Naive thymus-derived CD4-positive, alpha-beta T cell (primary cell): ENCODE results near the gene PNRC2. TPM values are rescaled to one million over a fixed set of nuclear protein-coding genes. Genes with fewer than 3 reads are reported as not detected.
"Not testable (repeated sequence)": the region's sequence is repeated elsewhere in the genome, so short reads cannot be mapped to it uniquely, and the experiment has no call there.

Experiments used
- ATAC-seq: fragments of 150-1000 bp; cut with Tn5 transposase; 2 replicates; pipeline ENCODE4 v1.10.0; 2021; ENCODE audit warnings: mild to moderate bottlenecking, moderate library complexity
- CTCF ChIA-PET: fragments of 350-600 bp; sonication (Branson Sonifier 250); formaldehyde crosslinking; loops from one replicate; lab custom pipeline; 2021; ENCODE audit warnings: antibody characterized with exemption; lab: Charles Lee
- POLR2A ChIA-PET: fragments of 350-600 bp; sonication (Branson Sonifier 250); formaldehyde crosslinking; loops from one replicate; lab custom pipeline; 2021; ENCODE audit warnings: antibody characterized with exemption, inconsistent platforms; lab: Charles Lee
- DNase-seq, 9 donors: peaks; one replicate each; pipeline versions ENCODE4 v3.0.0 to v3.0.0-alpha.2; 2020 to 2022; ENCODE audit warnings: mixed read lengths in 1 of 9
- H3K27ac ChIP-seq: one replicate; pipeline ENCODE4 v1.7.0; 2013; ENCODE audit warnings: mild to moderate bottlenecking, low read depth, low read length, moderate library complexity
- H3K27me3 ChIP-seq, 2 donors: one replicate each; pipeline ENCODE4 v1.7.0; 2013; ENCODE audit warnings: low read length in 2 of 2, mild to moderate bottlenecking in 2 of 2, moderate library complexity in 2 of 2; ENCODE audit not compliant: control insufficient read depth in 2 of 2, insufficient read depth in 2 of 2
- H3K36me3 ChIP-seq, 3 experiments: 1 replicate in 2 of 3; 2 replicates in 1 of 3; pipeline ENCODE4 v1.7.0; 2013; ENCODE audit warnings: low read length in 3 of 3, mild to moderate bottlenecking in 3 of 3, moderate library complexity in 1 of 3; ENCODE audit not compliant: insufficient read depth in 3 of 3, control insufficient read depth in 2 of 3
- H3K4me1 ChIP-seq, 2 donors: one replicate each; pipeline ENCODE4 v1.7.0; 2013; ENCODE audit warnings: low read length in 2 of 2, mild to moderate bottlenecking in 2 of 2, moderate library complexity in 1 of 2; ENCODE audit not compliant: control insufficient read depth in 2 of 2, insufficient read depth in 2 of 2
- H3K4me3 ChIP-seq: 2 replicates; pipeline ENCODE4 v1.7.0; 2013; ENCODE audit warnings: mild to moderate bottlenecking, low read length
- H3K9me3 ChIP-seq, 3 experiments: 1 replicate in 2 of 3; 2 replicates in 1 of 3; pipeline ENCODE4 v1.7.0; 2013; ENCODE audit warnings: low read length in 3 of 3; ENCODE audit not compliant: control insufficient read depth in 2 of 3
- H3K27ac Mint-ChIP-seq, 9 donors: one replicate each; pipeline ENCODE4 v1.8.0; 2020 to 2022; ENCODE audit warnings: mixed read lengths in 9 of 9, mild to moderate bottlenecking in 8 of 9, moderate library complexity in 5 of 9, inconsistent platforms in 2 of 9
- H3K27me3 Mint-ChIP-seq, 5 donors: one replicate each; pipeline ENCODE4 v1.8.0; 2021 to 2022; ENCODE audit warnings: mixed read lengths in 5 of 5, mild to moderate bottlenecking in 1 of 5
- H3K36me3 Mint-ChIP-seq, 5 donors: one replicate each; pipeline ENCODE4 v1.8.0; 2020 to 2022; ENCODE audit warnings: mixed read lengths in 5 of 5, mild to moderate bottlenecking in 3 of 5, inconsistent platforms in 1 of 5
- H3K4me1 Mint-ChIP-seq, 7 donors: one replicate each; pipeline ENCODE4 v1.8.0; 2020 to 2022; ENCODE audit warnings: mixed read lengths in 7 of 7, mild to moderate bottlenecking in 3 of 7, inconsistent platforms in 1 of 7
- H3K4me3 Mint-ChIP-seq, 10 donors: one replicate each; pipeline ENCODE4 v1.8.0; 2020 to 2022; ENCODE audit warnings: mild to moderate bottlenecking in 10 of 10, mixed read lengths in 10 of 10, moderate library complexity in 6 of 10, inconsistent platforms in 2 of 10
- H3K9me3 Mint-ChIP-seq, 11 donors: one replicate each; pipeline ENCODE4 v1.8.0; 2020 to 2022; ENCODE audit warnings: mixed read lengths in 11 of 11, mild to moderate bottlenecking in 4 of 11, inconsistent platforms in 1 of 11, moderate library complexity in 1 of 11
- intact Hi-C, 2 donors: fragments of 100-400 bp; cut with micrococcal nuclease; formaldehyde crosslinking; loops; one replicate each; pipeline ENCODE4 v1.15.1; 2023
- polyA plus RNA-seq, 2 donors: library from polyadenylated mRNA; unstranded; fragments of 300-500 nt; fragmentation: Illumina TruSeq; gene quantifications; one replicate each; pipeline ENCODE4 v1.2.3, GENCODE V29; 2021
- total RNA-seq, 6 experiments: library from RNA in 5 of 6; stranded (reverse) in 5 of 6; gene quantifications; 1 replicate in 5 of 6; 2 replicates in 1 of 6; pipeline ENCODE4 v1.2.3 and lab custom pipeline; 2021 to 2026

Gene PNRC2
- total and polyA plus RNA-seq, 7 experiments from 2014 or later = 139 to 180 (median 160) TPM

GRCh38 chr1:24002695-24003094 lies 43.1 kb downstream of the PNRC2 start:
- DNase-seq (no peak), ATAC-seq (no peak)
- H3K36me3 Mint-ChIP-seq = no peaks in the 10 kb centered on the region
- H3K27ac ChIP-seq = no peak overlapping the region
- H3K4me1 ChIP-seq = no peaks in the 10 kb centered on the region
- no peaks in the 10 kb centered on the region for H3K9me3 ChIP-seq
- peaks cover 0 to 46% (median 7%) of the 10 kb centered on the region in 5 donors for H3K27me3 Mint-ChIP-seq
- H3K27me3 ChIP-seq = no peaks in the 10 kb centered on the region
- peaks cover 0 to 2% (median 0%) of the 10 kb centered on the region in 11 donors for H3K9me3 Mint-ChIP-seq
- intact Hi-C loops = no loop called here
- H3K4me1 Mint-ChIP-seq = peaks cover 0 to 2% (median 0%) of the 10 kb centered on the region in 7 donors
- no peak overlapping the region for H3K4me3 ChIP-seq
- H3K36me3 ChIP-seq = no peaks in the 10 kb centered on the region
- H3K27ac Mint-ChIP-seq = no peak overlapping the region
- CTCF ChIA-PET = interaction anchor here (0.6 kb wide), 1 partner anchor 253 kb away, joined by 4 read pairs; no protein-coding TSS in a partner anchor
- POLR2A ChIA-PET = interaction anchor here (0.6 kb wide), 2 partner anchors 22 to 39 kb away, joined by 3 read pairs; no protein-coding TSS in a partner anchor
- no peak overlapping the region for H3K4me3 Mint-ChIP-seq

- H3K36me3 Mint-ChIP-seq = no peaks in the 10 kb centered on the region
- Histone ChIP-seq H3K4me3 (no peak overlapping the region), H3K9me3 (no peaks in the 10 kb centered on the region), H3K4me1 (no peaks in the 10 kb centered on the region), H3K36me3 (no peaks in the 10 kb centered on the region), H3K27me3 (no peaks in the 10 kb centered on the region), H3K27ac (no peak overlapping the region)
- POLR2A ChIA-PET = interaction anchor here (0.6 kb wide), 2 partner anchors 21 to 39 kb away, joined by 3 read pairs; no protein-coding TSS in a partner anchor
- H3K9me3 Mint-ChIP-seq = peaks cover 0 to 2% (median 0%) of the 10 kb centered on the region in 11 donors
- peaks cover 0 to 49% (median 7%) of the 10 kb centered on the region in 5 donors for H3K27me3 Mint-ChIP-seq
- H3K4me3 Mint-ChIP-seq = no peak overlapping the region
- intact Hi-C loops = no loop called here
- H3K27ac Mint-ChIP-seq = peak overlapping the region in 1 of 9 donors; percentile 23
- ATAC-seq (no peak), DNase-seq (no peak)
- peaks cover 0 to 2% (median 0%) of the 10 kb centered on the region in 7 donors for H3K4me1 Mint-ChIP-seq
- CTCF ChIA-PET = interaction anchor here (0.6 to 1.0 kb wide), 2 partner anchors 16 to 254 kb away, joined by 3 to 4 read pairs; no protein-coding TSS in a partner anchor
These were observed 43.8 kb downstream of the PNRC2 start for GRCh38 chr1:24003331-24003972.

GRCh38 chr1:24004132-24004531 lies 44.5 kb downstream of the PNRC2 start:
- DNase-seq (no peak), ATAC-seq (no peak)
- H3K27me3 Mint-ChIP-seq = peaks cover 0 to 49% (median 7%) of the 10 kb centered on the region in 5 donors
- peaks cover 0 to 2% (median 0%) of the 10 kb centered on the region in 11 donors for H3K9me3 Mint-ChIP-seq
- H3K4me1 ChIP-seq = no peaks in the 10 kb centered on the region
- POLR2A ChIA-PET = no interaction called here
- H3K27ac ChIP-seq = no peak overlapping the region
- CTCF ChIA-PET = interaction anchor here (1.0 kb wide), 1 partner anchor 15 kb away, joined by 3 read pairs; no protein-coding TSS in a partner anchor
- H3K36me3 Mint-ChIP-seq = no peaks in the 10 kb centered on the region
- intact Hi-C loops = no loop called here
- no peak overlapping the region for H3K4me3 ChIP-seq
- no peaks in the 10 kb centered on the region for H3K9me3 ChIP-seq
- H3K36me3 ChIP-seq = no peaks in the 10 kb centered on the region
- H3K4me3 Mint-ChIP-seq = no peak overlapping the region
- H3K4me1 Mint-ChIP-seq = no peaks in the 10 kb centered on the region
- H3K27me3 ChIP-seq = no peaks in the 10 kb centered on the region
- H3K27ac Mint-ChIP-seq = peak overlapping the region in 1 of 9 donors; percentile 23

- POLR2A ChIA-PET = no interaction called here
- Histone ChIP-seq H3K36me3 (no peaks in the 10 kb centered on the region), H3K4me1 (no peaks in the 10 kb centered on the region), H3K27ac (no peak overlapping the region), H3K4me3 (no peak overlapping the region), H3K9me3 (no peaks in the 10 kb centered on the region), H3K27me3 (no peaks in the 10 kb centered on the region)
- H3K4me3 Mint-ChIP-seq = no peak overlapping the region
- no peaks in the 10 kb centered on the region for H3K4me1 Mint-ChIP-seq
- DNase-seq (no peak), ATAC-seq (no peak)
- H3K9me3 Mint-ChIP-seq = peaks cover 0 to 2% (median 0%) of the 10 kb centered on the region in 11 donors
- H3K27me3 Mint-ChIP-seq = peaks cover 0 to 57% (median 11%) of the 10 kb centered on the region in 5 donors
- CTCF ChIA-PET = no interaction called here
- no peaks in the 10 kb centered on the region for H3K36me3 Mint-ChIP-seq
- intact Hi-C loops = no loop called here
- H3K27ac Mint-ChIP-seq = no peak overlapping the region
These were observed 45.5 kb downstream of the PNRC2 start for GRCh38 chr1:24005163-24005562.

- POLR2A ChIA-PET = no interaction called here
These were observed 47.5 kb downstream of the PNRC2 start for GRCh38 chr1:24007079-24007478.

GRCh38 chr1:24008574-24009184 lies 49.1 kb downstream of the PNRC2 start:
- POLR2A ChIA-PET, H3K9me3 ChIP-seq, H3K9me3 Mint-ChIP-seq, H3K4me3 ChIP-seq, H3K27ac Mint-ChIP-seq, H3K36me3 ChIP-seq, H3K4me1 ChIP-seq, ATAC-seq, H3K27me3 ChIP-seq, H3K4me1 Mint-ChIP-seq, H3K4me3 Mint-ChIP-seq, DNase-seq, H3K36me3 Mint-ChIP-seq, intact Hi-C loops, H3K27ac ChIP-seq: not testable (repeated sequence)
- peaks cover 7 to 41% (median 11%) of the 10 kb centered on the region in 5 donors for H3K27me3 Mint-ChIP-seq
- CTCF ChIA-PET = interaction anchor here (0.6 kb wide), 1 partner anchor 166 kb away, joined by 3 read pairs; no protein-coding TSS in a partner anchor

More at GRCh38 chr1:24007079-24007478, 47.5 kb downstream of the PNRC2 start:
- Mint-ChIP-seq H3K27ac (no peak overlapping the region), H3K27me3 (peaks cover 9 to 52% (median 11%) of the 10 kb centered on the region in 5 donors), H3K4me3 (no peak overlapping the region), H3K36me3 (no peaks in the 10 kb centered on the region), H3K4me1 (peaks cover 0 to 1% (median 0%) of the 10 kb centered on the region in 7 donors), H3K9me3 (peaks cover 0 to 2% (median 0%) of the 10 kb centered on the region in 11 donors)
- DNase-seq (no peak), ATAC-seq (no peak)
- Histone ChIP-seq H3K4me3 (no peak overlapping the region), H3K4me1 (no peaks in the 10 kb centered on the region), H3K27ac (no peak overlapping the region), H3K9me3 (no peaks in the 10 kb centered on the region), H3K27me3 (no peaks in the 10 kb centered on the region), H3K36me3 (no peaks in the 10 kb centered on the region)
- intact Hi-C loops = no loop called here
- CTCF ChIA-PET = no interaction called here
